Activated T-cell treated with anti-CD3 and anti-CD28 coated beads, Interleukin-2, amount 50 U/mL, for 24 hours (primary cell): ENCODE measurements around the gene APOOL.
"Not testable (repeated sequence)": the region's sequence is repeated elsewhere in the genome, so short reads cannot be mapped to it uniquely, and the experiment has no call there.

ENCODE experiments used
- DNase-seq: peaks from one replicate; pipeline ENCODE4 v3.0.0-alpha.2; 2020
- H3K27ac Mint-ChIP-seq: 2 replicates; pipeline ENCODE4 v1.8.0; 2020; ENCODE audit warnings: mild to moderate bottlenecking, mixed read lengths
- H3K27me3 Mint-ChIP-seq: 2 replicates; pipeline ENCODE4 v1.8.0; 2020; ENCODE audit warnings: mixed read lengths
- H3K36me3 Mint-ChIP-seq: 2 replicates; pipeline ENCODE4 v1.8.0; 2020; ENCODE audit warnings: low read depth, mixed read lengths
- H3K4me1 Mint-ChIP-seq: 2 replicates; pipeline ENCODE4 v1.8.0; 2020; ENCODE audit warnings: low read depth, mixed read lengths
- H3K4me3 Mint-ChIP-seq: 2 replicates; pipeline ENCODE4 v1.8.0; 2020; ENCODE audit warnings: mild to moderate bottlenecking, moderate library complexity, mixed read lengths
- H3K9me3 Mint-ChIP-seq: 2 replicates; pipeline ENCODE4 v1.8.0; 2020; ENCODE audit warnings: mixed read lengths

Gene APOOL, protein sequence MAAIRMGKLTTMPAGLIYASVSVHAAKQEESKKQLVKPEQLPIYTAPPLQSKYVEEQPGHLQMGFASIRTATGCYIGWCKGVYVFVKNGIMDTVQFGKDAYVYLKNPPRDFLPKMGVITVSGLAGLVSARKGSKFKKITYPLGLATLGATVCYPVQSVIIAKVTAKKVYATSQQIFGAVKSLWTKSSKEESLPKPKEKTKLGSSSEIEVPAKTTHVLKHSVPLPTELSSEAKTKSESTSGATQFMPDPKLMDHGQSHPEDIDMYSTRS

DNA sequence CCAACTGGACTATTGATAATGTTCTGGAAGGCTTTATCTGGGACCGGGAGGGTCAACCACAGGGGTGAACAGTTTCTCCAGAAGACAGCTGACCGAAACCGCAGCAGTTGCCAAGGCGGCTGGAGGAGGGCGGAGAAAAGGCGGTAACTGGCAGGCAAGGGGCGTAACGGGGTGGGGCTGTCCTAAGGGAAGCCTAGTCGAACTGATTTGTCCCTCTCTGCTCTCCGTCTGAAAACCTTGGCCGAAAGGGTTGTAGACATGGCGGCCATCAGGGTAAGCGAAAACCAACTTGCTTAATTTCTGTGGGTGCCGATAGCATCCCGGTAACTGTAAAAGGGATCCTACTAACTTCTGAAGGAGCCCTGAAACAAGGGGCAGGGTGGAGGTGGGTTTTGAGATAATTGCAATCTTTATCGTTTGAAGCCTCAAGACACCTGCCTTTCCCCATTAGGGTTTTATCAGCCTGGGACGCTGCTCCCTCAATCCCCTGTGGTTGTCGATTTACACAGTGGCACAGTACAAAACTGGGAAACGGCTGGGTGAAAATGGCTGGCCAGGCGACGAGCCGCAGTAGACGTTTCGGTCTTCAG lies at the start of gene APOOL:
Gene APOOL, plus strand, starts transcription at position 223 of the 590 bp plus-strand sequence. Its CDS starts 36 bp downstream, at position 259.
- DNase-seq, result peak; percentile 83
- Mint-ChIP-seq H3K4me1 (peaks cover 16% of the 10 kb centered on the region), H3K27me3 (peaks cover 3% of the 10 kb centered on the region), H3K4me3 (peak within 1 kb of the TSS; percentile 85), H3K9me3 (no peaks in the 10 kb centered on the region), H3K27ac (peak within 1 kb of the TSS; percentile 81), H3K36me3 (peaks cover 7% of the 10 kb centered on the region)

DNA sequence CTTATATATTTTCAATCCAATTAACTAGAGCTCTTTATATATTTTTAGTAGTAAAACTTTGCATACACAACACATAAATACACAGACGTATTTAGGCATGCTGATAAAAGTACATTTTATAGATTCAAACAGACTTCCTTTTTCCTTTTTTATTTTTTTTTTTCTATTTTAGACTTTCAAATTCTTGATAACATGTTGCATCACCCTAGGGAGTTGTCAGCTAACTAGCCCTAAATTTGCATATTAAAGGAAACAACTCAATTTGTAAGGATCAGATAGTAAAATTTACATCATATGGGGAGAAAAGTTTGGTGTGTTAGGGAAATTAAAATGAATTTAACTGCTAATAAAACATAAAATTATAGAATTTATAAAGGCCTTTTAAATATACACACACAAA lies 47.4 kb upstream of the APOOL start:
- H3K4me3 Mint-ChIP-seq, result no peak overlapping the region
- H3K36me3 Mint-ChIP-seq, result no peaks in the 10 kb centered on the region
- H3K9me3 Mint-ChIP-seq, result no peaks in the 10 kb centered on the region
- peaks cover 15% of the 10 kb centered on the region for H3K27me3 Mint-ChIP-seq
- H3K27ac Mint-ChIP-seq, result no peak overlapping the region
- no peak for DNase-seq
- no peaks in the 10 kb centered on the region for H3K4me1 Mint-ChIP-seq

DNA sequence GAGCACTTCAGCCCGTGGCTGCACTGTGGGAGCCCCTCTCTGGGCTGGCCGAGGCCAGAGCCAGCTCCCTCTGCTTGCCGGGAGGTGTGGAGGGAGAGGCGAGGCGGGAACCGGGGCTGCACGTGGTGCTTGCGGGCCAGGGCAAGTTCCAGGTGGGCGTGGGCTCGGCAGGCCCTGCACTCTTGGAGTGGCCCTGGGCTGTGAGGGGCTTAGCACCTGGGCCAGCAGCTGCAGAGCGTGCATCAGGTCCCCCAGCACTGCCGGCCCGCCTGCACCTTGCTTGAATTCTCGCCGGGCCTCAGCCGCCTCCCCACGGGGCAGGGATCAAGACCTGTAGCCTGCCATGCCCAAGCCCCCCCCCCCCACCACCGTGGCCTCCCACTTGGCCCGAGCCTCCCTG lies 28.9 kb upstream of the APOOL start:
- no peak overlapping the region for H3K4me3 Mint-ChIP-seq
- H3K4me1 Mint-ChIP-seq, result no peaks in the 10 kb centered on the region
- no peaks in the 10 kb centered on the region for H3K36me3 Mint-ChIP-seq
- peaks cover 2% of the 10 kb centered on the region for H3K9me3 Mint-ChIP-seq
- no peak for DNase-seq
- peaks cover 27% of the 10 kb centered on the region for H3K27me3 Mint-ChIP-seq
- H3K27ac Mint-ChIP-seq, result no peak overlapping the region

DNA sequence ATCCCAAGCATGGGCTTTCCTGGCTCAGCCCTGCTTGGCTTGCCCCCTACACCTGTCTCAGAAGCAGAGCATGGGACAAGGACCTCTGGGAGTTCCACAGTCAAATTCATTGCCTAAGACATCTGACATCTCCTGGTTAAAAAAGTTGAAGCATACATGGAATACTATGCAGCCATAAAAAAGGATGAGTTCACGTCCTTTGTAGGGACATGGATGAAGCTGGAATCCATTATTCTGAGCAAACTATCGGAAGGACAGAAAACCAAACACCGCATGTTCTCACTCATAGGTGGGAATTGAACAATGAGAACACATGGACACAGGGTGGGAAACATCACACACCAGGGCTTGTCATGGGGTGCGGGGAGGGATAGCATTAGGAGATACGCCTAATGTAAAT lies 11.9 kb upstream of the APOOL start:
- not testable (repeated sequence) for H3K4me3 Mint-ChIP-seq, H3K27ac Mint-ChIP-seq, H3K36me3 Mint-ChIP-seq, H3K4me1 Mint-ChIP-seq, DNase-seq, H3K9me3 Mint-ChIP-seq
- H3K27me3 Mint-ChIP-seq, result peaks cover 32% of the 10 kb centered on the region

DNA sequence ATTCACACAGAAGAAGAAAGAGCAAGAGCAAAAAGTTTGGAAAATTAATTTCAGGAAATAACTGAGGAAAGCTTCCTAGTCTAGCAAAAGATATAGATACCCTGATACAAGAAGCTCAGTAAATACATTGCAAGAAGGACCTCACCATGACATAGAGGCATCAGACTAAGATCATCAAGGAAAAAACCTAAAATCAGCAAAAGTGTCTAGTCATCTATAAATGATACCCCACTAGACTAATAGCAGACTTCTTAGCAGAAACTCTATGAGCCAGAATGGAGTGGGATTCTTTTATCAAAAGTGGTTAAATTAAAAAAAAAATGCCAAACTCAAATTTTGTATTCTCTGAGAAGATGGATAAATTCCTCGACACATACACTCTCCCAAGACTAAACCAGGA lies 10.5 kb upstream of the APOOL start:
- no peaks in the 10 kb centered on the region for H3K4me1 Mint-ChIP-seq
- H3K4me3 Mint-ChIP-seq, result no peak overlapping the region
- no peaks in the 10 kb centered on the region for H3K36me3 Mint-ChIP-seq
- peaks cover 2% of the 10 kb centered on the region for H3K9me3 Mint-ChIP-seq
- no peak for DNase-seq
- peaks cover 29% of the 10 kb centered on the region for H3K27me3 Mint-ChIP-seq
- H3K27ac Mint-ChIP-seq, result no peak overlapping the region

DNA sequence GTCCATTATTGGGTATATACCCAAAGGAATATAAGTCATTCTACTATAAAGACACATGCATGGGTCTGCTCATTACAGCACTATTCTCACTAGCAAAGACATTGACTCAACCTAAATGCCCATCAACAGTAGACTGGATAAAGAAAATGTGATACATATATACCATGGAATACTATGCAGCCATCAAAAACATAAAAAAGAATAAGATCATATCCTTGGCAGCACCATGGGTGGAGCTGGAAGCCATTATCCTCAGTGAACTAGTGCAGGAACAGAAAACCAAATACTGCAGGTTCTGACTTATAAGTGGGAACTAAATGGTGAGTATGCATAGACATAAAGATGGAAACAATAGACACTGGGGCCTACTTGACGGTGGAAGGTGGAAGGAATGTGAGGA lies 2.3 kb upstream of the APOOL start:
- no peak for DNase-seq
- Mint-ChIP-seq H3K27me3 (peaks cover 3% of the 10 kb centered on the region), H3K4me1 (peaks cover 9% of the 10 kb centered on the region), H3K36me3 (peaks cover 7% of the 10 kb centered on the region), H3K9me3 (no peaks in the 10 kb centered on the region), H3K27ac (no peak overlapping the region), H3K4me3 (no peak overlapping the region)

DNA sequence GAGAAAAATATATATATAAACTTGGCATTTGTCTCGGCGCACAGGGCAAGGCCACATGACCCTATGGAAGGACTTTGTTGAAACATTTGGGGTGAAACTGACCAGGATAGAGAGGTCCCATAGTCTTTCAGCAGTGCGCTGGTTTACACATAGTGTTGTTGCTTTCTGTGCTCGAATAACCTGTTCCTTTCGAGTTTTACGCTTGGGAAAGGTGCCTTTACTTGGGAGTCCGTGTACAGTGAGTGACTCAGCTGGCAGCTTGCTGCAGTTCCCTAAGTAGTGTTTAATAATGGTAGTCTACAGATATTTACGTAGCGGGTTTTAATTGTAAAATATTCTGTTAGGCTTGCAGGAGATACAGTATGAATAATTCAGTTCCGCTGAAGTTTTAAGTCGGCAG lies 578 bp downstream of the APOOL start:
- Mint-ChIP-seq H3K9me3 (no peaks in the 10 kb centered on the region), H3K36me3 (peaks cover 9% of the 10 kb centered on the region), H3K27me3 (peaks cover 3% of the 10 kb centered on the region), H3K4me1 (peaks cover 16% of the 10 kb centered on the region), H3K27ac (peak overlapping the region; percentile 81), H3K4me3 (peak overlapping the region; percentile 85)
- DNase-seq, result no peak

DNA sequence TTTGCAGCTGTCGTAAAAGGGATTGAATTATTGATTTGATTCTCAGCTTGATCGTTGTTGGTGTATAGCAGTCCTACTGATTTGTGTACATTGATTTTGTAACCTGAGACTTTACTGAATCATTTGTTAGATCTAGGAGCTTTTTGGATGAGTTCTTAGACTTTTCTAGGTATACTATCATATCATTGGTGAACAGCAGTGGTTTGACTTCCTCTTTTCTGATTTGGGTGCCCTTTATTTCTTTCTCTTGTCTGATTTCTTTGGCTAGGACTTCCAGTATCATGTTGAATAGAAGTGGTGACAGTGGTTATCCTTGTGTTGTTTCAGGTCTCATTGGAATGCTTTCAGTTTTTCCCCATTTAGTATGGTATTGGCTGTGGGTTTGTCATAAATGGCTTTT lies 8.4 kb downstream of the APOOL start:
- Mint-ChIP-seq H3K4me3 (no peak overlapping the region), H3K36me3 (peaks cover 20% of the 10 kb centered on the region), H3K9me3 (no peaks in the 10 kb centered on the region), H3K27ac (no peak overlapping the region), H3K27me3 (peaks cover 7% of the 10 kb centered on the region), H3K4me1 (peaks cover 18% of the 10 kb centered on the region)
- DNase-seq, result no peak

DNA sequence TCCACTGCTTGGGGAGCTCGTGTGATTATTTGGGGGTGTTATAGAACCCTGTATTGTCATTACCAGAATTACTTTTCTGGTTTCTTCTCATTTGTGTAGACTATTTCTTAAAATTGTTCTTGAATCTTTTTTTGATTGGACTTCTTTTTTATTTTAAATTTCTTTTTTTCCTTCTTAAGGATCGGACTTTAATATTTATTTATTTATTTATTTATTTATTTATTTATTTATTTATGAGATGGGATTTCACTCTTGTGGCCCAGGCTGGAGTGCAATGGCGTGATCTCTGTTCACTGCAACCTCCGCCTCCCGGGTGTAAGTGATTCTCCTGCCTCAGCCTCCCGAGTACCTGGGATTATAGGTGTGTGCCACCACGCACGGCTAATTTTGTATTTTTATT lies 11.7 kb downstream of the APOOL start:
- not testable (repeated sequence) for DNase-seq, H3K9me3 Mint-ChIP-seq, H3K27ac Mint-ChIP-seq, H3K4me3 Mint-ChIP-seq
- Mint-ChIP-seq H3K27me3 (peaks cover 12% of the 10 kb centered on the region), H3K4me1 (peaks cover 13% of the 10 kb centered on the region), H3K36me3 (peaks cover 33% of the 10 kb centered on the region)

DNA sequence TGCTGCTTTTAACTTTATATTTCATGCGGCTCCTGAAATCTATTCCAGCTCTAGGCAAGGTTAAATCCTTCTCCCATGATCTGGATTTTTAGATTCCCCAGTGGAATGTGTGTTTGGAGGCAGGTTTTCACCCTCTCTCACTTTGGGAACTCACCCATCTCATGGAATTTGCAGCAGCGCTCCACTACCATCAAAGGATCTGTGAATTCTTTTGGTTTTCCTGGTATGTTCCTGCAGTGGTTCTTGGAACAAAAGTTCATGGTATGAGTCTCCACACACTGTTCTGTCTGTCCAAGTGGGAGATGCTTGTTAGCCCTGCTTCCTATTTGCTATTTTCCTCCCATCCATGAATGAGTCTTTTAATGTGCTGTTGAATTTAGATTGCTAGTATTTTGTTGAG lies 14.0 kb downstream of the APOOL start:
- H3K4me1 Mint-ChIP-seq, result peaks cover 5% of the 10 kb centered on the region
- peaks cover 7% of the 10 kb centered on the region for H3K9me3 Mint-ChIP-seq
- peaks cover 12% of the 10 kb centered on the region for H3K27me3 Mint-ChIP-seq
- no peak overlapping the region for H3K4me3 Mint-ChIP-seq
- no peak overlapping the region for H3K27ac Mint-ChIP-seq
- no peak for DNase-seq
- peaks cover 33% of the 10 kb centered on the region for H3K36me3 Mint-ChIP-seq

DNA sequence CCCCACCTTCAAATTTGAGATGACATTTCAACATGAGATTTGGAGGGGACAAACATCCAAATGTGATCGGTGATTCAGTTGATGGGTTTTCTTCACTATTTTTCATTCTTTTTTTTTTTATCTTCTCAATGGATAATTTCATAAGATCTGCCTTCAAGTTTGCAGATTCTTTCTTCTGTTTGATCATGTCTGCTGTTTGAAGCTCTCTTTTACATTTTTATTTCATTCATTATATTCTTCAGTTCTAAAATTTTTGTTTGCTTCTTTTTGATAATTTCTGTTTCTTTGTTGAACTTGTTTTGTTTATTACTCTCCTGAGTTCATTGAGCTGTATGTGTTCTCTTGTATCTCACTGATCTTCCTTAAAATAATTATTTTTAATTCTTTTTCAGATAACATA lies 14.8 kb downstream of the APOOL start:
- Mint-ChIP-seq H3K27me3 (peaks cover 12% of the 10 kb centered on the region), H3K9me3 (peaks cover 7% of the 10 kb centered on the region), H3K27ac (no peak overlapping the region), H3K4me1 (peaks cover 1% of the 10 kb centered on the region), H3K4me3 (no peak overlapping the region), H3K36me3 (peaks cover 35% of the 10 kb centered on the region)
- DNase-seq, result no peak

DNA sequence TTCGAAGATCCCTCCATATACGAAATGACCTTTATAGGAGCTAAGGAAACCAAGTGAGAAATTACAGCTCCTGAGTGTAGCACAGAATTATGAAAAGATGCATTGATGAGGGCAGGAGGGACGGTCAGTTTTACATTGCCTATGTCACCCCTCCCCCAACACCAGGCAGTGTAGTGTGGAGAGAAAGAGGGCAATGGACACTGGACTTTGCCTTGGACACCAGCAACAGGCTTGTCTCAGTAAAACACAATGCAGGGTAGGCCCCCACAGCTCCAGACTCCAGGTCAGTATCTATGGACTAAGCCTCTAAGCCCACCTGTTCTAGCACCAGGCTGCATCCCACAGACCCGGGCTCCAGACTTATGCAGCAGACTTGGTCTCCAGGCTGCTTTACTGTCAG lies 16.5 kb downstream of the APOOL start:
- Mint-ChIP-seq H3K4me3 (no peak overlapping the region), H3K4me1 (no peaks in the 10 kb centered on the region), H3K27ac (no peak overlapping the region), H3K36me3 (peaks cover 41% of the 10 kb centered on the region), H3K27me3 (peaks cover 10% of the 10 kb centered on the region), H3K9me3 (peaks cover 7% of the 10 kb centered on the region)
- no peak for DNase-seq

DNA sequence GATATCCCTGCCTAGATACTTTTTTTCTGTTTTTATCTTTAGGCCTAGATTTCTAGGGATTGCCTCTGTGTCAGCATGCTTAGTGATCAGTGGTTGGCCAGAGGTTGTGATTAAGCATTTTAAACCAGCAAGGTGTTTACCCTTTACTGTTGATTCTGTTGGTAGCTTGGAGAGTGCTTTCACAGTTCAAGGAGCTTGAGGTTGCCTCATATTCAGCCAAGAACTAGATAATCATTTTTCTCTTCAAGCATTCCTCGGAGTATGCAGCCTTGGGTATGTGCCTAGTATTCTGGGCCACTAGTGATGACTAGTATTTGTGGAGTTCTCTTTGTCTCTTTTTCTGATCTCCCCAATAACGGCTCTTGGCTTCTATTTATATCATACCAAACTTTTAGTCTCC lies 20.4 kb downstream of the APOOL start:
- Mint-ChIP-seq H3K4me1 (no peaks in the 10 kb centered on the region), H3K36me3 (peaks cover 31% of the 10 kb centered on the region), H3K9me3 (no peaks in the 10 kb centered on the region), H3K27ac (no peak overlapping the region), H3K4me3 (no peak overlapping the region), H3K27me3 (no peaks in the 10 kb centered on the region)
- DNase-seq, result no peak

DNA sequence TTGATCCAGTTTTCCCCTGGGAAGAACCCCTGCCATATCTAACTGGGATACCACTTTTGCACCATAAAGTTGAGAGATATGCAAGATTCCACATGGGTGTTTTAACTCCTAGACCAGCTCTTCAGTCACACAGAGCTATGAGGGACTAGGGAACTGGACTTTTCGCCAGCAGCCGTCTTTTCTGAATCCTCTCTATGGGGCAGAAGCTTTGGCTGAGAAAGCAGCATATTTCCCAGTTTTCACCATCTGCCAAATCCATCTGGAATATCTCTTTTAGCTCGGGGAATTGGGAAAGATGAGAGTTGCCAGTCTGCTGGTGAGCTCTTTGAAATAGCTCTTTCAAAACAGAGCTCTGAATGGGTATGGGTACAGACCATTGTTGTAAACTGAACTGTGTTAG lies 20.9 kb downstream of the APOOL start:
- Mint-ChIP-seq H3K4me3 (no peak overlapping the region), H3K4me1 (no peaks in the 10 kb centered on the region), H3K36me3 (peaks cover 30% of the 10 kb centered on the region), H3K27me3 (no peaks in the 10 kb centered on the region), H3K9me3 (no peaks in the 10 kb centered on the region), H3K27ac (no peak overlapping the region)
- DNase-seq, result no peak

DNA sequence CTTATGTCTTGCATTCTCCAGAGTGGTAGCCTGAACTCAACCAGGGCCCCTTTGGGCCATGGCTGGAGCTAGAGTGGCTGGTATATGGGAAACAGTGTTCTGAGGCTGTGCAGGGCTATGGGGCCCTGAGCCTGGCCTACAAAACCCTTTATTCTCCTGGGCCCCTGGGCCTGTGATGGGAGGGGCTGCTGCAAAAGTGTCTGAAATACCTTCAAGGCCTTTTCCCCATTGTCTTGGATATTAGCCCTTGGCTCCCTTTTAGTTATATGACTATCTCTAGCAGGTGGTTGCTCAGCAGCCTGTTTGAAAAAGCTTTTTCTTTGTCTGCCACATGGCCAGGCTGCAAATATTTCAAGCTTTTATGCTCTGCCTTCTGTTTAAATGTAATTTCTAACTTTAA lies 22.5 kb downstream of the APOOL start:
- Mint-ChIP-seq H3K4me1 (no peaks in the 10 kb centered on the region), H3K4me3 (no peak overlapping the region), H3K27me3 (no peaks in the 10 kb centered on the region), H3K9me3 (no peaks in the 10 kb centered on the region), H3K36me3 (peaks cover 30% of the 10 kb centered on the region), H3K27ac (no peak overlapping the region)
- DNase-seq, result no peak
